SK-N-SH treated with all-trans-retinoic acid at 6 μM for 48 hours (cell line): ENCODE measurements around the gene CNTN4.

ENCODE experiments used
- ATAC-seq: fragments of 200-7000 bp; cut with Tn5 transposase; 3 replicates; pipeline ENCODE4 v1.9.1; 2020; ENCODE audit warnings: mild to moderate bottlenecking, moderate library complexity
- ARNTL ChIP-seq: fragments of 450-650 bp; formaldehyde crosslinking; IDR thresholded peaks from 2 replicates; pipeline ENCODE4 v1.5.0; 2020; ENCODE audit warnings: low read depth, mild to moderate bottlenecking, moderate library complexity, borderline replicate concordance
- BACH2 ChIP-seq: fragments of 250-450 bp; sonication (Bioruptor Pico); IDR thresholded peaks from 2 replicates; pipeline ENCODE4 v1.9.0; 2021; ENCODE audit warnings: mild to moderate bottlenecking, borderline replicate concordance
- CREB5 ChIP-seq: fragments of 250-450 bp; sonication (Bioruptor Pico); IDR thresholded peaks from 2 replicates; pipeline ENCODE4 v1.5.1; 2020; ENCODE audit warnings: low read depth, mild to moderate bottlenecking, moderate library complexity
- CSDC2 ChIP-seq: fragments of 250-450 bp; sonication (Bioruptor Pico); IDR thresholded peaks from 2 replicates; pipeline ENCODE4 v1.5.0; 2020; ENCODE audit warnings: mild to moderate bottlenecking, moderate library complexity
- CSRNP3 ChIP-seq: fragments of 250-450 bp; sonication (Bioruptor Pico); IDR thresholded peaks from 2 replicates; pipeline ENCODE4 v1.5.1; 2021; ENCODE audit warnings: mild to moderate bottlenecking, moderate library complexity
- ESRRG ChIP-seq: fragments of 250-450 bp; sonication (Bioruptor Pico); IDR thresholded peaks from 2 replicates; pipeline ENCODE4 v1.6.1; 2021; ENCODE audit warnings: mild to moderate bottlenecking
- GLIS3 ChIP-seq: fragments of 250-450 bp; sonication (Bioruptor Pico); IDR thresholded peaks from 2 replicates; pipeline ENCODE4 v1.5.0; 2020; ENCODE audit warnings: mild to moderate bottlenecking, moderate library complexity
- ISL1 ChIP-seq: fragments of 250-450 bp; sonication (Bioruptor Pico); IDR thresholded peaks from 2 replicates; pipeline ENCODE4 v2.1.2; 2022; ENCODE audit warnings: mild to moderate bottlenecking, moderate library complexity
- OSR1 ChIP-seq: fragments of 250-450 bp; sonication (Bioruptor Pico); IDR thresholded peaks from 2 replicates; pipeline ENCODE4 v1.8.0; 2022; ENCODE audit warnings: moderate library complexity, mild to moderate bottlenecking, inconsistent platforms
- PATZ1 ChIP-seq: fragments of 250-450 bp; sonication (Bioruptor Pico); IDR thresholded peaks from 2 replicates; pipeline ENCODE4 v1.8.0; 2020; ENCODE audit warnings: mild to moderate bottlenecking, moderate library complexity, borderline replicate concordance
- POU6F1 ChIP-seq: fragments of 250-450 bp; sonication (Bioruptor Pico); IDR thresholded peaks from 2 replicates; pipeline ENCODE4 v1.8.0; 2021; ENCODE audit warnings: low read depth, mild to moderate bottlenecking, moderate library complexity, borderline replicate concordance
- PPARA ChIP-seq: fragments of 250-450 bp; sonication (Bioruptor Pico); IDR thresholded peaks from 2 replicates; pipeline ENCODE4 v1.5.0; 2020; ENCODE audit warnings: mild to moderate bottlenecking, borderline replicate concordance
- RARB ChIP-seq: fragments of 250-450 bp; sonication (Bioruptor Pico); IDR thresholded peaks from 2 replicates; pipeline ENCODE4 v1.8.0; 2021; ENCODE audit warnings: mild to moderate bottlenecking, moderate library complexity
- SNAI2 ChIP-seq: fragments of 250-450 bp; sonication (Bioruptor Pico); IDR thresholded peaks from 2 replicates; pipeline ENCODE4 v1.5.0; 2020; ENCODE audit warnings: mild to moderate bottlenecking, moderate library complexity
- TCF4 ChIP-seq: fragments of 250-450 bp; sonication (Bioruptor Pico); IDR thresholded peaks from 2 replicates; pipeline ENCODE4 v1.8.0; 2021; ENCODE audit warnings: mild to moderate bottlenecking, moderate library complexity, borderline replicate concordance
- TOX ChIP-seq: fragments of 250-450 bp; sonication (Bioruptor Pico); IDR thresholded peaks from 2 replicates; pipeline ENCODE4 v1.8.0; 2021; ENCODE audit warnings: mild to moderate bottlenecking, moderate library complexity, borderline replicate concordance
- TSHZ2 ChIP-seq: fragments of 250-450 bp; sonication (Bioruptor Pico); IDR thresholded peaks from 2 replicates; pipeline ENCODE4 v1.5.0; 2020; ENCODE audit warnings: mild to moderate bottlenecking, moderate library complexity
- ZC3H10 ChIP-seq: fragments of 250-450 bp; sonication (Bioruptor Pico); IDR thresholded peaks from 2 replicates; pipeline ENCODE4 v1.5.1; 2021; ENCODE audit warnings: mild to moderate bottlenecking, moderate library complexity
- ZFP3 ChIP-seq: fragments of 250-450 bp; sonication (Bioruptor Pico); IDR thresholded peaks from 2 replicates; pipeline ENCODE4 v1.5.0; 2020; ENCODE audit warnings: mild to moderate bottlenecking, moderate library complexity
- ZFP30 ChIP-seq: fragments of 450-650 bp; formaldehyde crosslinking; IDR thresholded peaks from 2 replicates; pipeline ENCODE4 v1.5.0; 2022; ENCODE audit warnings: mild to moderate bottlenecking, moderate library complexity
- ZNF565 ChIP-seq: fragments of 450-650 bp; formaldehyde crosslinking; conservative IDR thresholded peaks from 2 replicates; pipeline ENCODE4 v1.5.0; 2020; ENCODE audit warnings: low read depth, mild to moderate bottlenecking, moderate library complexity
- ZNF70 ChIP-seq: fragments of 450-650 bp; formaldehyde crosslinking; IDR thresholded peaks from 2 replicates; pipeline ENCODE4 v1.5.0; 2020; ENCODE audit warnings: mild to moderate bottlenecking, moderate library complexity
- ZNF8 ChIP-seq: fragments of 450-650 bp; formaldehyde crosslinking; IDR thresholded peaks from 2 replicates; pipeline ENCODE4 v1.5.0; 2020; ENCODE audit warnings: mild to moderate bottlenecking, moderate library complexity

Gene CNTN4

GRCh38 chr3:2301361-2301760 lies 202.7 kb downstream of the CNTN4 start:
- peak; percentile 49; the same call in 1 of the 2 replicates for TF ChIP-seq TSHZ2 (CRISPR knock-in tag)
- no peak for TF ChIP-seq BACH2 (CRISPR knock-in tag)
- no peak for TF ChIP-seq TOX (CRISPR knock-in tag)
- TF ChIP-seq ISL1, result 0 out of 2 replicates have a peak, but pooled peaks have one; percentile 11
- TF ChIP-seq GLIS3, result no peak
- TF ChIP-seq ARNTL, result no peak
- peak; percentile 95 for TF ChIP-seq TCF4 (CRISPR knock-in tag)
- 0 out of 2 replicates have a peak, but pooled peaks have one; percentile 36 for TF ChIP-seq SNAI2 (CRISPR knock-in tag)
- no peak for TF ChIP-seq OSR1
- TF ChIP-seq PATZ1 (CRISPR knock-in tag), result no peak
- TF ChIP-seq ZNF565, result no peak
- ATAC-seq, result no peak

GRCh38 chr3:2303566-2303965 lies 204.9 kb downstream of the CNTN4 start:
- no peak for ATAC-seq
- TF ChIP-seq ZNF8 (CRISPR knock-in tag) (0 out of 2 replicates have a peak, but pooled peaks have one; percentile 16), POU6F1 (CRISPR knock-in tag) (no peak)

GRCh38 chr3:2311022-2311421 lies 212.4 kb downstream of the CNTN4 start:
- no peak for TF ChIP-seq ZFP30
- no peak for TF ChIP-seq ISL1
- TF ChIP-seq OSR1, result no peak
- no peak for TF ChIP-seq POU6F1 (CRISPR knock-in tag)
- TF ChIP-seq RARB (CRISPR knock-in tag), result no peak
- TF ChIP-seq ZFP3, result no peak
- TF ChIP-seq CSRNP3 (CRISPR knock-in tag), result no peak
- no peak for TF ChIP-seq ZNF8 (CRISPR knock-in tag)
- TF ChIP-seq ZC3H10 (CRISPR knock-in tag), result no peak
- no peak for TF ChIP-seq SNAI2 (CRISPR knock-in tag)
- no peak for TF ChIP-seq CREB5 (CRISPR knock-in tag)
- no peak for TF ChIP-seq CSDC2
- no peak for TF ChIP-seq PPARA (CRISPR knock-in tag)
- TF ChIP-seq GLIS3, result no peak
- no peak for TF ChIP-seq ESRRG
- TF ChIP-seq ZNF70, result no peak
- no peak for TF ChIP-seq PATZ1 (CRISPR knock-in tag)
- no peak for ATAC-seq
